HG02840 (cell line): ENCODE measurements around the gene LITAF.
"Not testable (repeated sequence)": the region's sequence is repeated elsewhere in the genome, so short reads cannot be mapped to it uniquely, and the experiment has no call there.

ENCODE experiments used
- ATAC-seq: cut with Tn5 transposase; IDR thresholded peaks from one replicate; pipeline ENCODE4 v1.9.1; 2021; ENCODE audit warnings: mild to moderate bottlenecking, moderate library complexity, moderate number of reproducible peaks; ENCODE audit not compliant: unreplicated experiment, low FRiP score

The LITAF gene

DNA sequence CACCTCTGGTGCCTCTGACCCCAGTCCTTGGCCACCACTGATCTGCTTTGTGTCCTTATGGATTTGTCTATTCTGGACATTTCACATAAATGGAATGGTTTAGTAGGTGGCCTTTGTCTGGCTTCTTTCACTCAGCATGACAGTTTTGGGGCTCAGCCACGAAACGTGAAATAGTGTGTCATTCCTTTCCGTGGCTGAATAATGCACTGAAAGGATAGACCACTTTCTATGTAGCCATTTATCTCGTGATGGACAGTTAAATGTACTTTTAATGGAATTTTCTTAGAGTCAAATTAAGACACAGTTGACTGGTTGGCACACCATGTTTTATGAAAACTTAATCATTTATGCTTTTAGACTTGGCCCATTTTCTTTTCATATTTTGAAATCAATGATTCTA is 57.4 kb downstream of the LITAF start:
- no peak for ATAC-seq

DNA sequence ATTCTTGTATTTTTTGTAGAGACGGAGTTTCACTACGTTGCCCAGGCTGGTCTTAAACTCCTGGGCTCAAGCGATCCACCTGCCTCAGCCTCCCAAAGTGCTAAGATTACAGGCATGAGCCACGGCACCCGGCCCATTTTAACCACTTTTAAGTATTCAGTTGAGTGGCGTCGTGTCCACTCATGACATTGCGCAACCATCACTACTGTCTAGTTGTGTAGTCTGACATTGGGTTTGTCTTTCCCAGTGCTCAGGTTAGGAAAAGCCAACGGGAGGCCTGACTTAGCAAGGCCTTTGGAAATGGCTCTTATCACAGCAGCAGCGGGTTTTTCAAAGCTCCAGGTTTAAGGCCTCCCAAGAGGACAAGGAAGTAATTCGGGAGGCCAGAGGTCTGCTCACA is 58.7 kb downstream of the LITAF start:
- no peak for ATAC-seq

DNA sequence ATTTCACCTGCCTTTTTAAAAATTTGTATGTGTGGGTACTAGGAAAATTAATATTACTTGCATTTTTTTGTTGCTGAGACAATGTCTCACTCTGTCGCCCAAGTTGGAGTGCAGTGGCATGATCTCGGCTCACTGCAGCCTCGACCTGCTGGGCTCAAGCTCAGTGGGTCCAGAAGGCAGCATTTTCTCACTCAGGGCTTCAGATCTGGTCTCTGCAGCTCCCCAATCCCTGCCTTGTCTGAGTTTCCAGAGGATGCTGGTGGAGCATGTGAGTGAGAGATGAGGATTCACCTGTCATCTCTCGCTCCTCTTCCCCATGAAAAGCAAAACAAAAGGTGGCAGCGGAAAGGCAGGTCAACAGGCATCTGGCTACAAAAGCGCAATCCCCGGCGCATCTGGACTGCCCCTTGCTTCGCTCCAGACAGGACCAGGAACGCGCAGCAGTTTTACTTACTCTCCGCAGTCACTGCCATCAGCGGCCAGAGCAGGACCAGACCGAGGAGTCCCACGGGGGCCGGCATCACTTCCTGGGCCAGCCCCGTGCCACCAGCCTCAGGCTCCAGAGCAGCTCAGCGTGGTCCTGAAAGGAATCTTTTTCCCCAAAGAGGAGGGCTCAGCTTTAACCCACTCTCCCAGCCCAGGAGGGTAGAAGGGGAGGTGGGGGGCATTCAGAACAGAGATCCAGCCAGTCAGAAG is 59.9 kb downstream of the LITAF start:
- ATAC-seq, result no peak

DNA sequence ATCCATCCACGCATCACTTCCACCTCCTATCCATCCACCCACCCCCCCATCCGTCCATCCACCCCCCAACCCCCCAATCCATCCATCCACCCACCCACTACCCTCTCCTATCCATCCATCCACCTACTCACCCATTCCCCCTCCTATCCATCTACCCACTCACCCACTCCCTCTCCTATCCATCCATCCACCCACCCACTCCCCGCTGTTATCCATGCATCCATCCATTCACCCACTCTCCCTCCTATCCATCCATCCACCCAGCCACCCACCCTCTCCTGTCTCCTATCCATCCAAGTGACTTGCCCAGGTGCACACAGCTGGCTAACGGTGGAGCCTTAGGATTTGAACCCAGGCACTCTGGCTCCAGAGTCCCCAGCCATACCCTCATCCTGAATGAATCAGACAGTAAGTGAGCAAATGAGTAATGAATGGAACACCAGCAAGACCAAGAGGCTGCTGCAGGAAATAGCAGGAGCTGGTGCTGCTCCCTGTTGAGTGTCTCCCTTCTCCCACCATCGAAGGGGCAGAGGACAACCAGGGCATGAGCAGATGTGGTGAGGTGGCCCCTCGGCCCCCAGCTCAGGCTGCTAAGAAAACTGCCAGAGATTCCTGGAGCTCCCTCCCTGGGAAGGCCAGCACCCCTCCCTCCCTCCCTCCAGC is 62.5 kb downstream of the LITAF start:
- ATAC-seq, result no peak

DNA sequence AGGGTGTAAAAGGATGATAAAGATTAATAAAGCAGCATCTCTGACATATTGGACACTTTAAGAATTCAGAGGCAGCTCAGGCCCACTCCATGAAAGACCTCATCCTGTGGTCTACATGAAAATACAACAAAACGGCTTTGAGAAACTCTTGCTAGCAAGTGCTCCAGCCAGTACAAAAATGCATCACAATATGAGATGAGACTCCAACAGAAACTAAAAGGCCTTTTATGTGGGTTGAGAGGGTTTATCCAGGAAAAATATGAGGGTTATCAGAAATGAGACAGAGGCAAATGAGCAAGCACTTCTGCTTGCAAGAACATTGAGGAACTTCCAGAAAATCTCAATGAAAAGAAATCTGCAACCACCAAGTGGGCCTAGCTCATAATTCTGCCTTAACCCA is 65.7 kb downstream of the LITAF start:
- no peak for ATAC-seq

DNA sequence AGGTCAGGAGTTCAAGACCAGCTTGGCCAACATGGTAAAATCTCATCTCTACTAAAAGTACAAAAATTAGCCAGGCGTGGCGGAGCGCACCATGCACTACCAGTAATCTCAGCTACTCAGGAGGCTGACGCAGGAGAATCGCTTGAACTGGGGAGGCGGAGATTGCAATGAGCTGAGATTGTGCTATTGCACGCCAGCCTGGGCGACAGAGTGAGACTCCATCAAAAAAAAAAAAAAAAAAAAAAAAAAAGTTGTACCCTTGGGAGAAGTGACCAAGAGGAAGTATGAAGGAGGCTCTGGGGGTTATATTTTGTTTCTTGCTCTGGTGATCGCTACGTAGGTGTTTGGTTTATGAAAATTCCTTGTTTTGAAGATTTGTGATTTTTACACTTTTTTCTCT is 66.3 kb downstream of the LITAF start:
- ATAC-seq, result no peak

DNA sequence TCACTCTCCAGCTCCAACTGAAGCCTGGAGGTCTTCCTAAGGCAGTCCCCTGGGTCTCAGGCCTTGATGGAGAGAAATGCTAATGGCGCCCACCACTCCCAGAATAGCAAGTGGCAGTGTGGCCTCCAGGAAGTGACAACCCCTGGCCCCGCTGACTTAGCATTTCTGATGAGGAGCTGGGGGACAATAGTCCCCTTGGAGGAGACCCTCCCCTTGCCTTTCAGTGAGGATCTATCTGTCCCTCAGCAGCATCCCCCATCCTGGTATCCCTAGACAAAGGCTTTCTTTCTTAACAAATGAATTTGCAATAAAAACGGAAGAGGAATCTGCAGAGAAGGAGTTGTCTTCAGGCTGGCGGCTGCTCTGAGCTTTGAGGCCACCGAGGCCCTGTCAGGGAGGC is 68.8 kb downstream of the LITAF start:
- no peak for ATAC-seq

DNA sequence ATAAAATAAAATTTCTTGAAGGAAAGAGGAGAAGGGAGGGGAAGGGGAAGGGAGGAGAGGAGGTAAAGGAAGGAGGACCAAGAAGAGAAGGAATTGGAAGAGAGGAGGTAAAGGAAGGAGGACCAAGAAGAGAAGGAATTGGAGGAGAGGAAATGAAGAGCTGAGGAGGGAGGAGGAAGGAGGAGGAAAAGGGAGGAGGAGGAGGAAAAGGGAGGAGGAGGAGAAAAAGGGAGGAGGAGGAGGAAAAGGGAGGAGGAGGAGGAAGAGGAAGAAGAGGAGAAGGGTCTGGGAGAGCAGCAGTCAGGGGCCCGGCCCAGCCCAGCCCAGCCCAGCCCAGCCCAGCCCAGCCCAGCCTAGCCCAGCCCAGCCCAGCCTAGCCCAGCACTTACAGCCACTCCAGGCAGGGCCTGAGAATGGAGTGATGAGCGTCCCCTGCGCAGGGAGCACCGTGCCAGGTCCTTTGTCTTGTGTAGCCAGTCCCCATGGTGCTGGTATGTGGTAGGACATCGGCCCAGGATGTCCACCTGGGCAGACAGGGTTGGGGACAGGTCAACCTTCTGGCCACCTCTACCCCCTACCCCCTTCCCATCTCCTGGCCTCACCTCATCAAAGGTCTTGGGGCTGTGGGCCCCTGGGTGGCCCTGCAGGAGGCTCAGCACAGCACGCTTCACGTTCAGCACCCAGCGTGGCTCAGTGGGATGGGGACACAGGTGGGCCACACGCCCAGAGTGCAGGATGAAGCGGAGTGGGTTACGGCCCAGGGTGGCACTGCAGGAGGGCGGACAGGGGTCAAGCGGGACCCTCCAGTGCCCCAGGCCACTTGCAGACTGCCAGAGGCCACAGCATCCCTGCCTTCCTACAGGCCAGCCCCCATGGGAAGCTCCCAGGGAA is 70.9 kb downstream of the LITAF start:
- ATAC-seq, result no peak

DNA sequence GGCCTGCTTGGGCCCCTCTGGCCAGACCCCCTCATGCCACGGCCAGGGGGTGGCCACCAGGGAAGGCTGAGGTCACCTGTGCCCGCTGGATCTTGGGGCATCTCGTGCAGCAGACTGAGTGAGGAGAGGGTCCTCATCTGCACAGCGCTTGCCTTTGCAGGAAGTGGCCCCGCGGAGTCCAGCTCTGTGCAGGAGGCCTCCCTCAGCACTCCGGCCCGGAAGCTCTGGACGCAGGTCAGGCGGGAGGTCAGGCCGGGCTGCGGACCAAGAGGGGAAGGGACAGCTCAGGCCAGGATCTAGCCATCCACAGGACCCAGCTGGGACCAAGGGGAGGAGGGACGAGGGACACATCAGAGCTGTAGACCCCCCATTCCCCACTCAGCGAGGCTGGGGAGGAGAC is 72.4 kb downstream of the LITAF start:
- no peak for ATAC-seq

DNA sequence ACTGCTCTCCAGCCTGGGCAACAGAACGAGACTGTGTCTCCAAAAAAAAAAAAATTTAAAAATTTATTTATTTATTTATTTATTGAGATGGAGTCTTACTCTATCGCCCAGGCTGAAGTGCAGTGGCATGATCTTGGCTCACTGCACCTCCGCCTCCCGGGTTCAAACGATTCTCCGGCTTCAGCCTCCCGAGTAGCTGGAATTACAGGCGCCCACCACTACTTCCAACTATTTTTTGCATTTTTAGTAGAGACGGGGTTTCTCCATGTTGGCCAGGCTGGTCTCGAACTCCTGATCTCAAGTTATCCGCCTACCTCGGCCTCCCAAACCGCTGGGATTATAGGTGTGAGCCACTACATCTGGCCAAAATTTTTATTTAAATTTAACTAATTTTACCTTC is 73.4 kb downstream of the LITAF start:
- not testable (repeated sequence) for ATAC-seq

DNA sequence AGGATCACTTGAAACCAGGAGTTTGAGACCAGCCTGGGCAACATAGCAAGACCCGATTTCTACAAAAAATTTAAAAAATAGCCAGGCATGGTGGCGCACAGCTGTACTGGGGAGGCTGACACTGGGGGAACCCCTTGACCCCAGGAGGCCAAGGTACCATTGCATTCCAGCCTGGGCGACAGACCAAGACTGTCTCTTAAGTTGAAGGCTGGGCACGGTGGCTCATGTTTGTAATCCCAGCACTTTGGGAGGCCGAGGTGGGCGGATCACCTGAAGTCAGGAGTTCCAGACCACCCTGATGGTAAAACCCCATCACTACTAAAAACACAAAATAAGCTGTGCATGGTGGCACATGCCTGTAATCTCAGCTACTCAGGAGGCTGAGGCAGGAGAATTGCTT is 74.9 kb downstream of the LITAF start:
- ATAC-seq, result no peak

DNA sequence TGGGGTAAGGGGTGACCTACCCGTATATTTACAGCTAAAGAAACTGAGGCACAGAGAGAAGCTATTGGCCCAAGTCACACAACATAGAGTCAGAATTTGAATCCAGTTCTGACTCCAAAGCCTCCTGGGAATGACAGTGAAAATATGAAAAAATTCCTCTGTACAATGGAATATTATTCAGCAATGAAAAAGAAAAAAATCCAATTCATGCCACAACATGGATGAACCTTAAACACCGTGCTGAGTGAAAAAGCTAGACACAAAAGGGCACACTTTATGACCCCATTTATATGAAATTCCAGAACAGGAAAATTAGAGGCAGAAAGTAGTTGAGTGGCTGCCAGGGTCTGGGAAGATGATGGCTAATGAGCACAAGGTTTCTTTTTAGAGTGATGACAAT is 75.4 kb downstream of the LITAF start:
- no peak for ATAC-seq

DNA sequence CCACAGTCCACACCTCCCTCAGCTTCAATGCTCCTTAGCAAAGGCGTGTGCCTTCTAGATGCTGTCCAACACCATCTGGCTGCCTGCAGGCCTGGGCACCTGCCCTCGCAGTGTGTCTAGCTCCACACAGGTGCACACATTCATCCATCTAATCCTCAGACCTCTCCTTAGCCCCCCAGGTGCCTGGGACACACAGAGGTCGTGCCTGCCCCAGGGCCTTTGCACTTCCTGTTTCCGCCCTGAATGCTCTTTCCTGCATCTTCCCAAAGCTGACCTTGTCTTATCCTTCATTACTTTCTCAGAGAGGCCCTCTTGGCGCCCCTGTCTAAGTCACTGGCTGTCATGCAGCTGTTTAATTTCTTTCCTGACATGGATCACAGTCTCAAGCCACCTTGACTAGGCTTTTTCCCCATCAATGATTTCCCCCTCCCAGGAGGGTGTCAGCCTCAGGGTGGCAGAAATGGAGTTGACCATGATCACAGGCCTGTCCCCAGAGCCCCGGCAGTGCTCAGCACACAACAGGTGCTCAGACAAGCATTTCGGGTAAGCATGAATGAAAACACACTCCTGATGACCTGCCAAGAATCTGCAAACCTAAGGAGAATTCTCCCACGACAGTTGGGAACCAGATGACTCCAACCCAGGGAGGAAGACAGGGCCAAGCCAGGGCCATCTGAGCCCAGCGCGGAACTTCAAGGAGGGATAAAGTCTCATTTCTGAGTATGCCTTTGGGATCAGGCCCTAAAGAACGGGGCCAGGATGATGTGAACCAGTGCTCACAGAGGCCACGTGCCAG is 76.3 kb downstream of the LITAF start:
- no peak for ATAC-seq

DNA sequence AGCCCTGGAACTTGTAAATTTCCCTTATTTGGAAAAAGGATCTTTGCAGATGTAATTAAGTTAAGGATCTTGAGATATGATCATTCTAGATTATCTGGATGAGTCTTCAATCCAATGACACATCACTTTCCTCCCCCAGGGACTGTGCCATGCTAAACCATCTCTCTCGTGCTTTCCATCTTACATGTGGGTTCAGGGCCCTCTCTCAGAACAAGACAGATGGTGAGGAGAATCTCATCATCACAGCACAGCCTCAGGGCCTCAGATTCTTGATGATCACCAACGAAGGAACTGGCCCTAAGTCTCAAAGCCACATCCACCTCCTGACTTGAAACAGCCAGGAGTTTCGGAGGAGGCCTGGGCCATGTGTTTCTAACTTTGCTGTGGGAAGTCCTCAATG is 78.7 kb downstream of the LITAF start:
- no peak for ATAC-seq

DNA sequence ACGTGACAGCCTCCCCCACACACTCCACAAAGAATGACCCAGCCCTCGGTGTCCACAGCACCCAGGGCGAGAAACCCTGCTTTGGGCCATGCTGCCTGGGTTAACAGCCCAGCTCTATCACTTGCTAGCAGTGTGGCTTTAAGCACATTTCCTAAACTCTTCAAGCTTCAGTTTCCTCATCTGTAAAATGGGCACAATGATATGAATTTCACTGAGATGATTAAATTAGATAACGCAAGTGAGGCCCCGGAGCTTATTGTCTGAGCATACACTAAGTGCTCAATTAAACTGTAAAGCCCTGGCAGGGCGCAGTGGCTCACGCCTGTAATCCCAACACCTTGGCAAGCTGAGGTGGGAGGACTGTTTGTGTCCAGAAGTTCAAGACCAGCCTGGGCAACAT is 79.4 kb downstream of the LITAF start:
- ATAC-seq, result no peak

DNA sequence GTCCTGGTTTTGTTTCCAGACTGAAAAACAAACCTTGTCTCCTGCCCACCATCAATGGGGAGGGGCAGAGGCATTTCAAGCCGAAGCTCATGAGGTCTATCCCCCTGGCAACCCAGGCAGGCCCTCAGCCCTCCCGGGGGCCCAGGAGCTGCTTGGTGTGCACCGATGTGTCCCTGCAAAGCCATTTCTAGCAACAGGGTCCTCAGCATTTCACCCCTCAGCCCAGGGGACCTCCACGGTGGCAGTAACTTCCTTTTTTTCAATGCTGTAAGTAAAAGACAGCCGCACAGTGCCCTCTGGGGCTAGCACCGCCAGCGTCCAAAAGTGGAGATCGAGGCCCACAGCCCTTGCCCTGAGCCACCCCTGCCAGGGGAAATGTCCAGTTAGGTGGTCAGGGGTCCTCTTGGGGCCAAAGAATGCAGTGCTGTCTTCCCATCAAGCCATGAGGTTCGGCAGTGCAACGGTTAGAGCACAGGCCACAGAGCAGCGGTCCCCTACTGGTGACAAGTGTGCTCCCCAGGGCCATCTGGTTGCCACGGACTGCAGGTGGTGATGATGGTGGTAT is 79.9 kb downstream of the LITAF start:
- no peak for ATAC-seq

DNA sequence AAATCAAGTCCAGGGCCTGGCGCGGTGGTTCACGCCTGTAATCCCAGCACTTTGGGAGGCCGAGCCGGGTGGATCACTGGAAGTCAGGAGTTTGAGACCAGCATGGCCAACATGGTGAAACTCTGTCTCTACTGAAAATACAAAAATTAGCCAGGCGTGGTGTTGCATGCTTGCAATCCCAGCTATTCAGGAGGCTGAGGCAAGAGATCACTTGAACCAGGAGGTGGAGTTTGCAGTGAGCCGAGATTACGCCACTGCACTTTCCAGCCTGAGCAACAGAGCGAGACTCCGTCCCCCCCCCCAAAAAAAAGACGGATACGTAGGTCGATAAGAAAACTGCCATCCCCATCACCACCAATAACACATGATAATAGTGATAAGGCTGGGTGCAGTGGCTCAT is 82.5 kb downstream of the LITAF start:
- ATAC-seq, result not testable (repeated sequence)

DNA sequence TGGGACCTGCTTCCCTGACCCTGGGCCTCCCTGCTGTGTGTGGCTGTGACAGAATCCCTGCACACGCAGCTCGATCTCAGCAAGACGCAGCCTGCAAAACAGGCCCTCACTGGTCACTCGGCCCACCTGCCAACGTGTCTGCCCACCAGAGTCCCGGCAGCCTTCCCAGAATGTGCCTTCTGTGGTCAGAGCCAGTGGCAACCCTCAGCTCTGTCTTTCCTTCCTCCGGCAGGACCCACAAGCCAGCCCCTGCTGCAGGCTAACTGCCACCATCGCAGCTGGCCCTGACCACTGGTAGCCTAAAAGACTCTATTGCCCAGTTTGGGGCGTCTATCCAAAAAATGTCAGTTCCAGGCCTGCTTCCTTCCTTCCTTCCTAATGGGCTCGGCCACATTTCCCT is 83.2 kb downstream of the LITAF start:
- ATAC-seq, result no peak

DNA sequence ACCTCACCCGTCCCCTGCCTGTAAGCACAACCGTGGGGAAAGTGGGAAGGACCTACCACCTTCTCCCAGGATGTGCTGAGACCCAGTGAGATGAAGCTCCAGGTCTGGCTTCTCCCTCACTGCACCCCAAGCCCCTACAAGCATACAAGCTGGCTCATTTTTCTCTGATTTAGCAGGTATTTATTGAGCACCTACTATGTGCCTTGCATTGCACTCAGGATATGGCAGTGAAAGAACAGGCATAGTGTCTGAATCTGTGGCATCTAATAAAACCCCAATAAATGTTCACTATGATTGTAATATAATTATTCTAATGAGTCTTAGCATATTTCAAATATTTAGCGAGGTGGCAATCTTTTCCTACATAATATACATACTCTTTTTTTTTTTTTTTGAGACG is 84.5 kb downstream of the LITAF start:
- no peak for ATAC-seq

DNA sequence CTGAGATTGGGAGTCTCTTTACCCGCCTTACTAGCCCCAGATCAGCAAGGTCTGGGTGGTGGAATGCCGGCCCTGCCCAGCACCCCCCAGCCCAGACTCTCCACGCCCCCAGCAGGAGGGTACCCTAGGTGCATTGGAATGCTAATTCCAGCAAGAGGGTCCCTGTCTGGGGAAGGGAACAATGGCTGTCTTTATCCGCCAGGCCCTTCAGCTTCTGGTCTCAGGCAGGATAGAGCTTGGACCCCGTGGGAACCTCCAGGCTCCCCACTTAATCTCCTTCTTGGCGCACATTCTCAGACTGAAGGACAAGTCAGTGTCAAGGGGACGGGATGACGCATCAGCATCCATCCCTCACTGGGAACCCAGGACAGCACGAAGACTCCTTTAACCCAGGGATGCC is 85.1 kb downstream of the LITAF start:
- no peak for ATAC-seq
